NCI-H2227 (cell line): Measurements from ENCODE around the gene PAPSS2.

Experiments
- DNase-seq: peaks from one replicate; lab custom pipeline; 2025; ENCODE audit not compliant: unreplicated experiment; lab: John Stamatoyannopoulos, UW

Gene PAPSS2

GRCh38 chr10:87775766-87776165 is 116.1 kb downstream of the PAPSS2 start:
- no peak for DNase-seq

GRCh38 chr10:87776328-87776727 is 116.7 kb downstream of the PAPSS2 start:
- no peak for DNase-seq

GRCh38 chr10:87781545-87781944 is 121.9 kb downstream of the PAPSS2 start:
- no peak for DNase-seq

GRCh38 chr10:87782721-87783120 is 123.0 kb downstream of the PAPSS2 start:
- no peak for DNase-seq

GRCh38 chr10:87786421-87786820 is 126.7 kb downstream of the PAPSS2 start:
- no peak for DNase-seq

- no peak for DNase-seq
Measured at GRCh38 chr10:87790185-87790584, 130.5 kb downstream of the PAPSS2 start.

- DNase-seq, result no peak
Measured at GRCh38 chr10:87794285-87794684, 134.6 kb downstream of the PAPSS2 start.
